Neural cell (in vitro differentiated cells): ENCODE data around the gene PLXNB1. TPM values are rescaled to one million over a fixed set of nuclear protein-coding genes. Genes with fewer than 3 reads are reported as not detected.

Source experiments
- H2AFZ ChIP-seq: fragments of 200-600, 300-800 bp; sonication (generic), shearing (Covaris generic); 2 replicates; pipeline ENCODE4 v1.6.0; 2014; ENCODE audit warnings: low read depth, mild to moderate bottlenecking, antibody characterized with exemption, low read length, moderate library complexity
- H3F3A ChIP-seq: fragments of 200-600 bp; shearing (Covaris generic); 2 replicates; pipeline ENCODE4 v1.6.1; 2016; ENCODE audit warnings: mild to moderate bottlenecking, moderate library complexity, mixed read lengths, antibody characterized with exemption, low read length; ENCODE audit not compliant: insufficient read depth, poor library complexity, severe bottlenecking
- H3K27ac ChIP-seq: fragments of 200-600, 300-800 bp; sonication (generic), shearing (Covaris generic); 2 replicates; pipeline ENCODE4 v1.5.1; 2014; ENCODE audit warnings: mild to moderate bottlenecking, low read length, moderate library complexity
- H3K27me3 ChIP-seq: fragments of 300-800, 200-600 bp; sonication (generic), shearing (Covaris generic); 2 replicates; pipeline ENCODE4 v1.6.0; 2014; ENCODE audit warnings: mild to moderate bottlenecking, low read depth, low read length, moderate library complexity; ENCODE audit not compliant: insufficient read depth
- H3K36me3 ChIP-seq: fragments of 300-800, 200-600 bp; sonication (generic), shearing (Covaris generic); 2 replicates; pipeline ENCODE4 v1.5.1; 2014; ENCODE audit warnings: mild to moderate bottlenecking, antibody characterized with exemption, low read length, moderate library complexity; ENCODE audit not compliant: insufficient read depth
- H3K4me2 ChIP-seq: fragments of 300-800, 200-600 bp; sonication (generic), shearing (Covaris generic); 2 replicates; pipeline ENCODE4 v1.6.0; 2014; ENCODE audit warnings: mild to moderate bottlenecking, low read length
- H3K4me3 ChIP-seq: fragments of 300-800, 200-600 bp; sonication (generic), shearing (Covaris generic); 2 replicates; pipeline ENCODE4 v1.5.1; 2014; ENCODE audit warnings: mild to moderate bottlenecking, low read length, moderate library complexity
- H3K79me2 ChIP-seq: fragments of 200-600 bp; shearing (Covaris generic); replicated peaks from 2 replicates; pipeline ENCODE4 v1.6.0; 2014; ENCODE audit warnings: mild to moderate bottlenecking, low read length, moderate library complexity; ENCODE audit not compliant: insufficient read depth
- H3K9ac ChIP-seq: fragments of 300-800, 200-600 bp; sonication (generic), shearing (Covaris generic); 2 replicates; pipeline ENCODE4 v1.6.1; 2016; ENCODE audit warnings: mild to moderate bottlenecking, low read length, mixed read lengths
- H3K9me2 ChIP-seq: fragments of 200-600 bp; shearing (Covaris generic); 2 replicates; pipeline ENCODE4 v1.6.1; 2016; ENCODE audit warnings: mild to moderate bottlenecking, low read length, mixed read lengths; ENCODE audit not compliant: insufficient read depth
- H3K9me3 ChIP-seq: fragments of 200-600, 300-800 bp; sonication (generic), shearing (Covaris generic); 2 replicates; pipeline ENCODE4 v1.6.1; 2016; ENCODE audit warnings: mild to moderate bottlenecking, mixed run types, low read length, moderate library complexity, mixed read lengths
- H4K20me1 ChIP-seq: fragments of 200-600 bp; shearing (Covaris generic); 2 replicates; pipeline ENCODE4 v1.6.1; 2016; ENCODE audit warnings: mild to moderate bottlenecking, mixed run types; ENCODE audit not compliant: insufficient read depth
- EZH2 ChIP-seq: fragments of 200-600, 300-800 bp; shearing (Covaris generic), sonication (generic); IDR thresholded peaks from 2 replicates; pipeline ENCODE4 v1.6.1; 2014; ENCODE audit warnings: antibody characterized with exemption, low read length, borderline replicate concordance, mild to moderate bottlenecking; ENCODE audit not compliant: insufficient read depth, poor library complexity, severe bottlenecking
- MXI1 ChIP-seq: fragments of 450-650 bp; conservative IDR thresholded peaks from 2 replicates; pipeline ENCODE4 v1.6.1; 2014; ENCODE audit warnings: antibody characterized with exemption, mild to moderate bottlenecking; ENCODE audit not compliant: poor library complexity, severe bottlenecking
- RAD21 ChIP-seq: fragments of 450-650 bp; conservative IDR thresholded peaks from 2 replicates; pipeline ENCODE4 v1.6.1; 2014; ENCODE audit warnings: antibody characterized with exemption, mild to moderate bottlenecking, moderate library complexity
- REST ChIP-seq: IDR thresholded peaks from 2 replicates; pipeline ENCODE4 v1.6.1; 2012; ENCODE audit warnings: borderline replicate concordance
- SMC3 ChIP-seq: fragments of 450-650 bp; conservative IDR thresholded peaks from 2 replicates; pipeline ENCODE4 v1.6.1; 2014; ENCODE audit warnings: antibody characterized with exemption, mild to moderate bottlenecking, moderate library complexity; ENCODE audit not compliant: poor library complexity
- polyA plus RNA-seq: library from polyadenylated mRNA; depleted of rRNA; stranded (reverse); fragments of >200 nt; gene quantifications from 2 replicates; pipeline ENCODE4 v1.2.3, GENCODE V29; 2014
- TF ChIP-seq, protein P1 (sequence below): fragments of 450-650 bp; IDR thresholded peaks from 2 replicates; pipeline ENCODE4 v1.5.1; 2014; ENCODE audit warnings: antibody characterized with exemption, mild to moderate bottlenecking, moderate library complexity; ENCODE audit not compliant: poor library complexity, severe bottlenecking

Gene PLXNB1
- polyA plus RNA-seq, 1 donor from 2014 or later = 134 TPM

DNA sequence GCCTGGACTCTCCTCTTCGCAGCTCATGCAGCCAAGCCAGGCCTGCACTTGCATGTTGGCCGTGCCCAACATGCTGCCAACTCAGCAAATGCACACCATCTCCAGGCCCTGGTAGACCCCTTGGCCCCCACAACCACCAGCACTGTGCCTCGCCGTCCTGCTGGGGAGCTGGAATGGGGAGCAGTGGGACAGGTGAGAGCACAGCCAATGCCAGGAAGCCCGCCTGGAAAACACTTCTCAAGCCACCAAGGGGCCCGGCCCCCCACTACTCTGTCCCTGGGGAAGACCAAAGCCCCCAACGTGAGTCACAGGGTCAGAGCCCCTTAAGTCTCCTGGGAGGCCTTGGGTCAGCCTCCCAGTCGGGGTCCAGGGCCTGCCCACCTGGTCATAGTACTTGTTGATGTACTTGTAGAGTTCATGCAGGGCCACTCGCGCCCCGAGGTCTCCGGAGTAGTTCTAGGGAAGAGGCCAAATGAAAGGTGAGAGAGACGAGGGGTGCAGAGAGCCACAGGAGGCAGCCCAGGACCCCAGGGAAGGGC, 24.5 kb downstream of the PLXNB1 start:
- Histone ChIP-seq H3K9me3 (no peaks in the 10 kb centered on the region), H3K9me2 (no peaks in the 10 kb centered on the region), H3K36me3 (peaks cover 5% of the 10 kb centered on the region), H2AFZ (no peak overlapping the region), H3K27ac (no peak overlapping the region), H3F3A (no peaks in the 10 kb centered on the region), H3K27me3 (no peaks in the 10 kb centered on the region), H3K4me3 (no peak overlapping the region), H3K9ac (no peak overlapping the region), H3K4me2 (no peak overlapping the region), H3K79me2 (no peaks in the 10 kb centered on the region), H4K20me1 (no peaks in the 10 kb centered on the region)
- TF ChIP-seq RAD21 = no peak

- Histone ChIP-seq H3K4me2 (no peak overlapping the region), H3K9ac (no peak overlapping the region), H3F3A (no peaks in the 10 kb centered on the region), H3K9me3 (no peaks in the 10 kb centered on the region), H4K20me1 (no peaks in the 10 kb centered on the region), H3K27me3 (no peaks in the 10 kb centered on the region), H3K4me3 (no peak overlapping the region), H3K36me3 (peaks cover 5% of the 10 kb centered on the region), H3K27ac (no peak overlapping the region), H3K9me2 (no peaks in the 10 kb centered on the region), H2AFZ (no peak overlapping the region), H3K79me2 (no peaks in the 10 kb centered on the region)
- no peak for TF ChIP-seq EZH2
- TF ChIP-seq, protein P1, sequence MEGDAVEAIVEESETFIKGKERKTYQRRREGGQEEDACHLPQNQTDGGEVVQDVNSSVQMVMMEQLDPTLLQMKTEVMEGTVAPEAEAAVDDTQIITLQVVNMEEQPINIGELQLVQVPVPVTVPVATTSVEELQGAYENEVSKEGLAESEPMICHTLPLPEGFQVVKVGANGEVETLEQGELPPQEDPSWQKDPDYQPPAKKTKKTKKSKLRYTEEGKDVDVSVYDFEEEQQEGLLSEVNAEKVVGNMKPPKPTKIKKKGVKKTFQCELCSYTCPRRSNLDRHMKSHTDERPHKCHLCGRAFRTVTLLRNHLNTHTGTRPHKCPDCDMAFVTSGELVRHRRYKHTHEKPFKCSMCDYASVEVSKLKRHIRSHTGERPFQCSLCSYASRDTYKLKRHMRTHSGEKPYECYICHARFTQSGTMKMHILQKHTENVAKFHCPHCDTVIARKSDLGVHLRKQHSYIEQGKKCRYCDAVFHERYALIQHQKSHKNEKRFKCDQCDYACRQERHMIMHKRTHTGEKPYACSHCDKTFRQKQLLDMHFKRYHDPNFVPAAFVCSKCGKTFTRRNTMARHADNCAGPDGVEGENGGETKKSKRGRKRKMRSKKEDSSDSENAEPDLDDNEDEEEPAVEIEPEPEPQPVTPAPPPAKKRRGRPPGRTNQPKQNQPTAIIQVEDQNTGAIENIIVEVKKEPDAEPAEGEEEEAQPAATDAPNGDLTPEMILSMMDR = no peak
- no peak for TF ChIP-seq MXI1
- TF ChIP-seq REST = no peak
- no peak for TF ChIP-seq SMC3
These were observed 25.2 kb downstream of the PLXNB1 start for GRCh38 chr3:48404440-48405342.
